Hepatocyte (in vitro differentiated cells): ENCODE measurements around the gene NOX4.
"Not testable (repeated sequence)": the region's sequence is repeated elsewhere in the genome, so short reads cannot be mapped to it uniquely, and the experiment has no call there.

Source experiments
- EZH2 ChIP-seq: fragments of 200-600 bp; sonication (generic); IDR thresholded peaks from 2 replicates; pipeline ENCODE4 v1.6.1; 2016; ENCODE audit warnings: antibody characterized with exemption, mild to moderate bottlenecking, borderline replicate concordance
- TF ChIP-seq, protein P1 (sequence below): fragments of 200-600 bp; sonication (generic); IDR thresholded peaks from 2 replicates; pipeline ENCODE4 v1.5.1; 2016; ENCODE audit warnings: antibody characterized with exemption, mild to moderate bottlenecking; ENCODE audit not compliant: poor library complexity

GRCh38 chr11:89382986-89383385 is 108.2 kb downstream of the NOX4 start:
- TF ChIP-seq, protein P1, sequence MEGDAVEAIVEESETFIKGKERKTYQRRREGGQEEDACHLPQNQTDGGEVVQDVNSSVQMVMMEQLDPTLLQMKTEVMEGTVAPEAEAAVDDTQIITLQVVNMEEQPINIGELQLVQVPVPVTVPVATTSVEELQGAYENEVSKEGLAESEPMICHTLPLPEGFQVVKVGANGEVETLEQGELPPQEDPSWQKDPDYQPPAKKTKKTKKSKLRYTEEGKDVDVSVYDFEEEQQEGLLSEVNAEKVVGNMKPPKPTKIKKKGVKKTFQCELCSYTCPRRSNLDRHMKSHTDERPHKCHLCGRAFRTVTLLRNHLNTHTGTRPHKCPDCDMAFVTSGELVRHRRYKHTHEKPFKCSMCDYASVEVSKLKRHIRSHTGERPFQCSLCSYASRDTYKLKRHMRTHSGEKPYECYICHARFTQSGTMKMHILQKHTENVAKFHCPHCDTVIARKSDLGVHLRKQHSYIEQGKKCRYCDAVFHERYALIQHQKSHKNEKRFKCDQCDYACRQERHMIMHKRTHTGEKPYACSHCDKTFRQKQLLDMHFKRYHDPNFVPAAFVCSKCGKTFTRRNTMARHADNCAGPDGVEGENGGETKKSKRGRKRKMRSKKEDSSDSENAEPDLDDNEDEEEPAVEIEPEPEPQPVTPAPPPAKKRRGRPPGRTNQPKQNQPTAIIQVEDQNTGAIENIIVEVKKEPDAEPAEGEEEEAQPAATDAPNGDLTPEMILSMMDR: not testable (repeated sequence)
- TF ChIP-seq EZH2: not testable (repeated sequence)
